GM12874 (cell line): ENCODE measurements around the gene TMEM144.

ENCODE experiments used
- TF ChIP-seq, protein P1 (sequence below): IDR thresholded peaks from 2 replicates; pipeline ENCODE4 v1.5.1; 2011; ENCODE audit warnings: low read depth, mild to moderate bottlenecking, control low read depth, low read length, moderate library complexity; ENCODE audit not compliant: insufficient read depth

Gene TMEM144

DNA sequence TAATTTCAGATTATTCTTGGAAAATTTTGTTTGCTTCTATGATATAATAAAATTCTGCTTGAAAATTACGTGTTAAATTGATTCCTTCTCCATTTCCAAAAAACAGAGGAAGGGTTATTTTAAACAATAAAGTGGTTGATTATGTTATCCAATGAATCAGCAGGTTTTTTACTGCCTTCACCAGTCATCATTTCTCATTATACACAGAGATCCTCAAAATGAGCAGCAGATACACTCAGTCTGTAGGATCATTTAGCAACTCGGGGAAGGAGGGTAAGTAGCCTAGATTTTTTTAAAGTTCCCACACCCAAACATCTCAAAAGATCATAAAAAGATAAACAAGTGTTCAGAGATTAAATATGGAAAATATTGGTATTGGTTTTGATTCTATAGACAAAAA is 6.8 kb upstream of the TMEM144 start:
- TF ChIP-seq, protein P1, sequence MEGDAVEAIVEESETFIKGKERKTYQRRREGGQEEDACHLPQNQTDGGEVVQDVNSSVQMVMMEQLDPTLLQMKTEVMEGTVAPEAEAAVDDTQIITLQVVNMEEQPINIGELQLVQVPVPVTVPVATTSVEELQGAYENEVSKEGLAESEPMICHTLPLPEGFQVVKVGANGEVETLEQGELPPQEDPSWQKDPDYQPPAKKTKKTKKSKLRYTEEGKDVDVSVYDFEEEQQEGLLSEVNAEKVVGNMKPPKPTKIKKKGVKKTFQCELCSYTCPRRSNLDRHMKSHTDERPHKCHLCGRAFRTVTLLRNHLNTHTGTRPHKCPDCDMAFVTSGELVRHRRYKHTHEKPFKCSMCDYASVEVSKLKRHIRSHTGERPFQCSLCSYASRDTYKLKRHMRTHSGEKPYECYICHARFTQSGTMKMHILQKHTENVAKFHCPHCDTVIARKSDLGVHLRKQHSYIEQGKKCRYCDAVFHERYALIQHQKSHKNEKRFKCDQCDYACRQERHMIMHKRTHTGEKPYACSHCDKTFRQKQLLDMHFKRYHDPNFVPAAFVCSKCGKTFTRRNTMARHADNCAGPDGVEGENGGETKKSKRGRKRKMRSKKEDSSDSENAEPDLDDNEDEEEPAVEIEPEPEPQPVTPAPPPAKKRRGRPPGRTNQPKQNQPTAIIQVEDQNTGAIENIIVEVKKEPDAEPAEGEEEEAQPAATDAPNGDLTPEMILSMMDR: no peak

DNA sequence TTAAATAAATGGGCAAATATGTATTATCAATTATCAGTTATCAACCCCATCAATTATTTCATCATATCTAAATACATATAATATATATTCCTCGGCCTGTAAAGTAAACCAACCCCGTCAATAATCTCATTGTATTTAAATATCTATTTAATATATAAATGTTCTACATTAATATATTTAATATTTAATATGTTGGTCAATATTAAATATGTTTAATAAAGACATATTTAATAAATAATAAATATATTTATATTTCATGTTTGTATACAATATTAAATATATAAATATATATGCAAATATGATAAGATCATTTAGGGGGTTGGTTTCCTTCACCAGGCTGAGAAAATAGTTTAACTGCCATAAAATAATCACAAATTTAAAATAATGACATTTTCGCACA is 6.4 kb upstream of the TMEM144 start:
- TF ChIP-seq, protein P1: no peak

DNA sequence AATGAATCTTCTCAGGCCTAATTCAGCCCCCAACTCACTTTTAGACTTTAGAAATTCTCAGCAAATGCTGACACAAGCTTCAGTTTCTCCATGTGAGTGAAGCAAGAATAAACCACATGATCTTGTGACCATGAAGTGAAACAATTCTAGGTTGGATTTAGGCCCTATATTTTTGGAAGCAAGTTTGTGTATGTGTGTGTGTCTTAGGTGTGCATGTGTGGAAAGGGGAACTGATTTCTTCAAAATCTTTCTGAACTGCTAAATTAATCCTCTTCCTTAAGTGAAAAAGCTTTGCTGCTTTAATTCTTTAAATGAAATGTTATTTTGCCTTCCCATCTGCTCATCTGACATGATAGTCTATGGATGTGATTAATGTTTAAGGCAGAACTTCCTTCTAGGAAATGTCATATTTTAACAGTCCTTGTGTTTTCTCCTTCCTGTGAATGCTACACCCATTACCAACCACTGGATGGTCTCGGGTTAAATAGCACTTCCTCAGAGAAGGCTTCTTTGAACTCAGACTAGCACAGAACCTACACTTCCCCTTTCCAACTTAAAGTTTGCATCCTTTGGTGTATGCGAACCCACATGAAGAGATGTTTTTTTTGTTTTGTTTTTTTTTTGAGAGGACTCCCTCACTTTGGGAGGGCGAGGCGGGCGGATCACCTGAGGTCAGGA is 1.2 kb upstream of the TMEM144 start:
- TF ChIP-seq, protein P1: no peak

DNA sequence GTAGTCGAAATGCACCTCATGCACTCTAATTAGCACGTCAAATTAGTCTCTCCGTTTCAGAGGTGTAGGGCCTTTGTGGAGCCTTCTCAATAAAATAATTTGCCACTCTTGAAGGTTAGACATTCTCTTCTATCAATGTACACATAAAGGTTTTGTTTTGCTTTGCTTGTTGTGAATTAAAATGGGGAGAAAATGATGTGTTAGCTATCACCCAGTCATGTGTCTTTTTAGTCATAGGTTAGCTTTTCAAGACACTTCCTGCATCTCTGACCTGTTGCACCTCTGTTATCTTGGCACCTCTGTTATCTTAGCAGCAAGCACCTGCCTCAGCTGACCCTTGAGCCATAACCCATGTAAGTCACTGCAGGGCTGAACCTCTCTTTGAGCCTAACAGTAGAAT is 936 bp downstream of the TMEM144 start:
- TF ChIP-seq, protein P1: no peak

DNA sequence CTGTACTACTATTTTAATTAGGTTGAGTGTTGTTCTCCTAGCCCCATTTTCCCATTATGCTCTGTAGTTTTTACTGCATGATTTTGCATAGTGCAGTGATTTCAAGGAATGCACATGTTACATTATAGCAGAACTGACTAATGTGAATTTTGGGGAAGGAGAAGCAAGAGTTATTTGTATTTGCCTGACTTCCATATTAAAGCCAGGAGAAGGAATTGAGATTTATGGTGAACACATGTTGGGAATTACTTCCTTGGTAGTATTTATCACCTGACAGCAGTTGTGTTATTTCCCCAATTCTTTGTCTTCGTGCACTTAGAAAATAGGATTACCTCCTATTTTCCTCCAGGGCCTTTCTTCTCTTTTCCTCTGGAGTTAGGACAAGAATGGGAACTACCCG is 3.2 kb downstream of the TMEM144 start:
- TF ChIP-seq, protein P1: no peak

DNA sequence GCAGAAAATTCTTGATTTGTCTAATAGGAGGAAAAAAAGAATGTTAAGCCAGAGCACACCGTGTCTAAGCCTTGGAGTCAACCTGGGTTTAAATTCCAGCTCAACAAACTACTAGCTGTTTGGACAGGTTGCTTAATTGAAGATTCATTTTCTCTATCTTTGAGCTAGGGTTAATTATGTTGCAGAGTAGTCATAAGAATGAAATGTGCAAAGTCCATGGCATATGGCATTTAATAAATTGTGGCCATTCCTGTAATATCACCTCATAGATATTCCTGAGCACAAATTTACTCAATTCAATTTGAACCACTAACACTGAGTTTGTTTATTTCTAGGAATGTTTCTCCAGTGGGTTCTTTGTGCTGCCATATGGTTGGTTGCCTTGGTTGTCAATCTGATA is 4.6 kb downstream of the TMEM144 start:
- TF ChIP-seq, protein P1: no peak

DNA sequence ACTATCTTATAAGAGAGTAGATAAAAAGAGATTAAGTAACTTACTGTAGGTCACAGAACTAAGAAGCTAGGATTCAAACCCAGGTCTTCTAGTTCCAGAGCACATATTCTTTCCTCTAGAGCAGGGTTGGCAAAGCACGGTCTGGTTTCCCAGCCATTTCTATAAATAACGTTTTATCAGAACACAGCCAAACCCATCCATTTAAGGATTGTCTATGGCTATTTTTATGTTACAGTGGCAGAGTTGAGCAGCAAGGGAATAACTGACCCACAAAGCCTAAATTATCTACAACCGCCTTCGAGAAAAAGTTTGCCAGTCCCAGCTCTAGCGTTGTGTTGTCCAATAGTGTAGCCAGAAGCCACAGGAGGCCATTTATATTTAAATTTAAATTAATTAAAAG is 7.5 kb downstream of the TMEM144 start:
- TF ChIP-seq, protein P1: no peak
